ENCODE data around the gene RYR1. TPM values are rescaled to one million over a fixed set of nuclear protein-coding genes. Genes with fewer than 3 reads are reported as not detected.

The RYR1 gene
- total and polyA plus RNA-seq, 2 of the 13 experiments (the other 11 are each of a cell fraction or from before 2014, with no cell fraction given), result 0.03 TPM; not detected in 1

DNA sequence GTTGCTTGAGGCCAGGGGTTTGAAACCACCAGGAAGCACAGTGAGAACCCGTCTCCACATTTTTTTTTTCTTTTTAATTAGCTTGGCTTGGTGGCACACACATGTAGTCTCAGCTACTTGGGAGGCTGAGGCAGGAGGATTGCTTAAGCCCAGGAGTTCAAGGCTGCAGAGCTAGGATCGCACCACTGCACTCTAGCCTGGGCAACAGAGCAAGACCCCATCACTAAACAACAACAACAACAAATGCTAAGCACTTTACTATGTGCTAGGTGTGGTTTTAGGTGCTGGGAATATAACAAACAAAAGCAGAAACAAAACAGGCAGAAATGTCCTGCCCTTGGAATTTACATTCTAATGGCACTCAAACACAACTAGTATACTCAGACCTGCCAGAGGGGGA lies 51.3 kb downstream of the RYR1 start:
- no peak overlapping the region for H3K4me3 ChIP-seq (replicated peaks in 1 of 3; ENCODE audit: insufficient read depth in 1 of 3, low read depth in 2 of 3, low read length in 3 of 3)
- FAIRE-seq (no peak), DNase-seq (ENCODE audit: low spot score) (no peak), ATAC-seq (no peak)
- H4K20me1 ChIP-seq (ENCODE audit: insufficient read depth, low read length), result 0 out of 2 replicates have a peak, but pooled peaks cover 2% of the 10 kb centered on the region
- TF ChIP-seq SALL2 (CRISPR knock-in tag; IDR thresholded peaks at IDR 0.05) (no peak), HDAC6 (IDR thresholded peaks at IDR 0.05; ENCODE audit: low read depth, low read length) (no peak), DNMT3B (CRISPR knock-in tag; conservative IDR thresholded peaks at IDR 0.05) (no peak), ARNT2 (CRISPR knock-in tag; IDR thresholded peaks at IDR 0.05; ENCODE audit: low read depth) (no peak), TBP (CRISPR knock-in tag; IDR thresholded peaks at IDR 0.05) (no peak), EHMT2 (IDR thresholded peaks at IDR 0.05; ENCODE audit: borderline replicate concordance, low read depth, low read length) (no peak), NCOR1 (IDR thresholded peaks at IDR 0.05; ENCODE audit: borderline replicate concordance, low read length) (no peak), HOXA5 (CRISPR knock-in tag; IDR thresholded peaks at IDR 0.05) (no peak), HNRNPUL1 (IDR thresholded peaks at IDR 0.05; ENCODE audit: low read depth, low read length) (no peak), NRL (CRISPR knock-in tag; IDR thresholded peaks at IDR 0.05; ENCODE audit: borderline replicate concordance) (no peak), PHF21A (CRISPR knock-in tag; IDR thresholded peaks at IDR 0.05) (no peak), ZNF619 (CRISPR knock-in tag; IDR thresholded peaks at IDR 0.05) (no peak), ZBTB38 (CRISPR knock-in tag; IDR thresholded peaks at IDR 0.05) (no peak), GZF1 (CRISPR knock-in tag; IDR thresholded peaks at IDR 0.05) (no peak), ZNF44 (CRISPR knock-in tag; IDR thresholded peaks at IDR 0.05) (no peak), ZBTB14 (CRISPR knock-in tag; IDR thresholded peaks at IDR 0.05) (no peak), ZNF549 (CRISPR knock-in tag; IDR thresholded peaks at IDR 0.05) (no peak), LRRFIP1 (CRISPR knock-in tag; conservative IDR thresholded peaks at IDR 0.05) (no peak)
- CTCF ChIA-PET (ENCODE audit: low intra/inter-chr PET ratio, low total read pairs), result no interaction called here
- H3K4me2 ChIP-seq (ENCODE audit: low read depth, low read length), result no peak overlapping the region
- intact Hi-C loops (cut with micrococcal nuclease; ENCODE audit: unreplicated experiment) (no loop called here), in situ Hi-C loops (cut with HindIII; ENCODE audit: extremely low pct_ligation_motif_present, low pct_unique_long_range_greater_than_20kb) (no loop called here)
- 18% methylated on average over 2 of the region's 2 CpGs for WGBS (ENCODE audit: low lambda C conversion rate)
- no peak overlapping the region for H3K27ac ChIP-seq (ENCODE audit: extremely low read length, insufficient read depth, low read length)
- BruUV-seq (replicated peaks), result no TSS peak
- H3K36me3 ChIP-seq (replicated peaks in 1 of 2; ENCODE audit: control insufficient read depth in 1 of 2, insufficient read depth in 2 of 2, low read length in 2 of 2), result no peaks in the 10 kb centered on the region
- no peaks in the 10 kb centered on the region for H3K4me1 ChIP-seq (ENCODE audit: insufficient read depth, low read length)
- no peak overlapping the region for H2AFZ ChIP-seq (ENCODE audit: low read length)
- POLR2A ChIA-PET, result no interaction called here
- no peaks in the 10 kb centered on the region for H3K9me3 ChIP-seq (ENCODE audit: low read length)
- H3K27me3 ChIP-seq (ENCODE audit: control insufficient read depth in 1 of 2, insufficient read depth in 2 of 2, low read length in 2 of 2), result peaks cover 0 to 13% of the 10 kb centered on the region in 2 experiments; a peak in 3 of 5 replicates
- no peak overlapping the region for H3K9ac ChIP-seq (ENCODE audit: insufficient read depth, low read depth, low read length)
- H3K79me2 ChIP-seq (ENCODE audit: insufficient read depth, low read length), result no peaks in the 10 kb centered on the region
